OCI-LY7 (cell line): Measurements from ENCODE around the gene MSANTD2. TPM values are rescaled to one million over a fixed set of nuclear protein-coding genes. Genes with fewer than 3 reads are reported as not detected.

Source experiments
- BruUV-seq: library from RNA; stranded (reverse); fragments of 400-500 nt; replicated peaks from 2 replicates; lab custom pipeline; 2021; lab: Mats Ljungman, UMichigan
- CTCF ChIA-PET: fragments of 300-600 bp; sonication (Branson Sonifier 250); formaldehyde crosslinking; loops from one replicate; lab custom pipeline; 2022; ENCODE audit warnings: antibody characterized with exemption; ENCODE audit not compliant: unreplicated experiment; lab: Charles Lee
- POLR2A ChIA-PET: fragments of 300-600 bp; sonication (Branson Sonifier 250); formaldehyde crosslinking; loops from one replicate; lab custom pipeline; 2022; ENCODE audit warnings: antibody characterized with exemption; lab: Charles Lee
- DNase-seq: peaks from one replicate; pipeline ENCODE4 v3.0.0-alpha.2; 2015; ENCODE audit warnings: low spot score
- H2AFZ ChIP-seq: fragments of 200-600 bp; sonication (generic), shearing (Covaris generic); 2 replicates; pipeline ENCODE4 v1.6.1; 2014; ENCODE audit warnings: mild to moderate bottlenecking, antibody characterized with exemption, low read length, moderate library complexity
- H3K27ac ChIP-seq: fragments of 200-600 bp; sonication (generic); 2 replicates; pipeline ENCODE4 v1.5.1; 2014; ENCODE audit warnings: mixed run types, low read depth, mild to moderate bottlenecking, moderate library complexity, low read length, inconsistent platforms; ENCODE audit not compliant: poor library complexity, severe bottlenecking
- H3K36me3 ChIP-seq: fragments of 200-600 bp; sonication (generic); 2 replicates; pipeline ENCODE4 v1.6.1; 2014; ENCODE audit warnings: mild to moderate bottlenecking, antibody characterized with exemption, low read length, moderate library complexity, mixed read lengths; ENCODE audit not compliant: insufficient read depth
- H3K4me1 ChIP-seq: fragments of 200-600 bp; sonication (generic); 2 replicates; pipeline ENCODE4 v1.5.1; 2014; ENCODE audit warnings: mild to moderate bottlenecking, low read length; ENCODE audit not compliant: insufficient read depth, poor library complexity, severe bottlenecking
- H3K4me2 ChIP-seq: fragments of 200-600 bp; sonication (generic); 2 replicates; pipeline ENCODE4 v1.6.1; 2014; ENCODE audit warnings: mild to moderate bottlenecking, low read length
- H3K4me3 ChIP-seq: fragments of 200-600 bp; sonication (generic); 2 replicates; pipeline ENCODE4 v1.5.1; 2014; ENCODE audit warnings: mild to moderate bottlenecking, low read depth, low read length; ENCODE audit not compliant: poor library complexity, severe bottlenecking
- H3K79me2 ChIP-seq: fragments of 200-600 bp; sonication (generic); 2 replicates; pipeline ENCODE4 v1.6.1; 2016; ENCODE audit warnings: low read depth, mild to moderate bottlenecking, low read length, moderate library complexity, mixed read lengths; ENCODE audit not compliant: insufficient read depth
- H3K9me2 ChIP-seq: fragments of 200-600 bp; sonication (generic); 2 replicates; pipeline ENCODE4 v1.6.1; 2016; ENCODE audit warnings: mild to moderate bottlenecking, low read length, mixed read lengths; ENCODE audit not compliant: insufficient read depth
- H3K9me3 ChIP-seq: fragments of 200-600 bp; sonication (generic); 2 replicates; pipeline ENCODE4 v1.6.1; 2014; ENCODE audit warnings: mild to moderate bottlenecking, mixed run types, low read length, mixed read lengths
- H4K20me1 ChIP-seq: fragments of 200-600 bp; sonication (generic); 2 replicates; pipeline ENCODE4 v1.6.1; 2014; ENCODE audit warnings: mild to moderate bottlenecking, antibody characterized with exemption, low read length, moderate library complexity, mixed read lengths; ENCODE audit not compliant: insufficient read depth
- CTCF ChIP-seq: fragments of 200-600 bp; sonication (generic); conservative IDR thresholded peaks from 2 replicates; pipeline ENCODE4 v1.5.1; 2014; ENCODE audit warnings: mild to moderate bottlenecking, antibody characterized with exemption, low read length, moderate library complexity, mixed read lengths
- EZH2phosphoT487 ChIP-seq: fragments of 200-600 bp; sonication (generic); IDR thresholded peaks from 2 replicates; pipeline ENCODE4 v1.6.1; 2018; ENCODE audit warnings: low read depth, borderline replicate concordance, mild to moderate bottlenecking, mixed run types, antibody characterized with exemption, low read length, moderate library complexity, mixed read lengths
- intact Hi-C: fragments of 100-400 bp; cut with micrococcal nuclease; formaldehyde crosslinking; loops from one replicate; pipeline ENCODE4 v1.10.0; 2022; ENCODE audit not compliant: unreplicated experiment
- total RNA-seq, 2 experiments: library from RNA; depleted of rRNA in 1 of 2; stranded (reverse); fragments of >200 nt in 1 of 2; shearing (Covaris generic) in 1 of 2; gene quantifications; 2 replicates each; pipeline ENCODE4 v1.2.3, GENCODE V29; 2014 to 2022

MSANTD2 gene
- total RNA-seq, 2 experiments from 2014 or later: 22.1 to 23.4 TPM

GRCh38 chr11:124841840-124842239 is 41.6 kb upstream of the MSANTD2 start:
- Histone ChIP-seq H3K4me3 (no peak overlapping the region), H2AFZ (no peak overlapping the region), H3K9me2 (no peaks in the 10 kb centered on the region), H3K9me3 (no peaks in the 10 kb centered on the region), H3K4me2 (no peak overlapping the region), H3K4me1 (peaks cover 7% of the 10 kb centered on the region), H3K27ac (no peak overlapping the region), H4K20me1 (no peaks in the 10 kb centered on the region), H3K79me2 (no peaks in the 10 kb centered on the region), H3K36me3 (no peaks in the 10 kb centered on the region)
- BruUV-seq: no TSS peak
- CTCF ChIA-PET: no interaction called here
- POLR2A ChIA-PET: no interaction called here
- intact Hi-C loops: no loop called here
- TF ChIP-seq EZH2phosphoT487: no peak
- TF ChIP-seq CTCF: no peak
- no peak for DNase-seq

- BruUV-seq: no TSS peak
- intact Hi-C loops: no loop called here
- Histone ChIP-seq H3K4me2 (no peak overlapping the region), H3K36me3 (no peaks in the 10 kb centered on the region), H3K4me3 (no peak overlapping the region), H3K27ac (no peak overlapping the region), H4K20me1 (no peaks in the 10 kb centered on the region), H3K79me2 (no peaks in the 10 kb centered on the region), H3K9me2 (no peaks in the 10 kb centered on the region), H2AFZ (no peak overlapping the region), H3K4me1 (peaks cover 11% of the 10 kb centered on the region), H3K9me3 (no peaks in the 10 kb centered on the region)
- ChIA-PET CTCF (no interaction called here), POLR2A (interaction anchor here (0.8 kb wide), 1 partner anchor 109 kb away, joined by 3 read pairs; no protein-coding TSS in a partner anchor)
- TF ChIP-seq EZH2phosphoT487 (no peak), CTCF (no peak)
- DNase-seq: no peak
These were observed 41.0 kb upstream of the MSANTD2 start for GRCh38 chr11:124841201-124841600.

GRCh38 chr11:124840666-124841065 is 40.5 kb upstream of the MSANTD2 start:
- no peak for DNase-seq
- Histone ChIP-seq H3K27ac (no peak overlapping the region), H3K9me3 (no peaks in the 10 kb centered on the region), H3K4me2 (no peak overlapping the region), H3K36me3 (no peaks in the 10 kb centered on the region), H3K4me3 (no peak overlapping the region), H2AFZ (no peak overlapping the region), H3K9me2 (no peaks in the 10 kb centered on the region), H3K4me1 (peaks cover 16% of the 10 kb centered on the region), H3K79me2 (no peaks in the 10 kb centered on the region), H4K20me1 (no peaks in the 10 kb centered on the region)
- ChIA-PET CTCF (no interaction called here), POLR2A (interaction anchor here (0.8 kb wide), 1 partner anchor 109 kb away, joined by 3 read pairs; no protein-coding TSS in a partner anchor)
- BruUV-seq: no TSS peak
- intact Hi-C loops: no loop called here
- TF ChIP-seq CTCF: no peak
- no peak for TF ChIP-seq EZH2phosphoT487
